Trophoblast cell (in vitro differentiated cells and primary cell): ENCODE measurements around the gene NR6A1.

Experiments
- DNase-seq, 2 donors: peaks; one replicate each; pipeline ENCODE4 v3.0.0-alpha.2; 2016
- H2AFZ ChIP-seq: 2 replicates; pipeline ENCODE4 v1.6.1; 2013; ENCODE audit warnings: low read length, moderate library complexity, mild to moderate bottlenecking; ENCODE audit not compliant: insufficient read depth, poor library complexity
- H2AK5ac ChIP-seq: 2 replicates; pipeline ENCODE4 v1.6.1; 2013; ENCODE audit warnings: mild to moderate bottlenecking, low read length
- H2BK120ac ChIP-seq: 2 replicates; pipeline ENCODE4 v1.6.1; 2013; ENCODE audit warnings: low read length, mild to moderate bottlenecking, moderate library complexity; ENCODE audit not compliant: insufficient read depth, poor library complexity
- H2BK12ac ChIP-seq: 2 replicates; pipeline ENCODE4 v1.6.1; 2013; ENCODE audit warnings: mild to moderate bottlenecking, low read length, moderate library complexity
- H2BK5ac ChIP-seq: 2 replicates; pipeline ENCODE4 v1.6.1; 2013; ENCODE audit warnings: low read length, low read depth, moderate library complexity, mild to moderate bottlenecking; ENCODE audit not compliant: poor library complexity
- H3K14ac ChIP-seq: 2 replicates; pipeline ENCODE4 v1.6.1; 2013; ENCODE audit warnings: mild to moderate bottlenecking, low read length
- H3K18ac ChIP-seq: 2 replicates; pipeline ENCODE4 v1.6.1; 2013; ENCODE audit warnings: mild to moderate bottlenecking, low read length
- H3K23ac ChIP-seq: 2 replicates; pipeline ENCODE4 v1.6.1; 2013; ENCODE audit warnings: low read length
- H3K27ac ChIP-seq: 2 replicates; pipeline ENCODE4 v1.5.1; 2013; ENCODE audit warnings: low read depth, mild to moderate bottlenecking, inconsistent platforms, low read length, moderate library complexity
- H3K27me3 ChIP-seq: 2 replicates; pipeline ENCODE4 v1.6.1; 2013; ENCODE audit warnings: inconsistent platforms, mild to moderate bottlenecking, low read length, moderate library complexity; ENCODE audit not compliant: insufficient read depth
- H3K36me3 ChIP-seq, 2 experiments: 1 replicate in 1 of 2; 2 replicates in 1 of 2; pipeline ENCODE4 v1.6.1; 2013; ENCODE audit warnings: low read length in 2 of 2, mild to moderate bottlenecking in 2 of 2, moderate library complexity in 1 of 2; ENCODE audit not compliant: insufficient read depth in 2 of 2, control insufficient read depth in 1 of 2
- H3K4ac ChIP-seq: 2 replicates; pipeline ENCODE4 v1.6.1; 2013; ENCODE audit warnings: low read depth, mild to moderate bottlenecking, low read length, moderate library complexity
- H3K4me1 ChIP-seq, 2 experiments: 1 replicate in 1 of 2; 2 replicates in 1 of 2; pipeline ENCODE4 v1.6.1; 2013; ENCODE audit warnings: low read length in 2 of 2, mild to moderate bottlenecking in 2 of 2, moderate library complexity in 1 of 2; ENCODE audit not compliant: insufficient read depth in 2 of 2, control insufficient read depth in 1 of 2
- H3K4me2 ChIP-seq: 2 replicates; pipeline ENCODE4 v1.6.1; 2013; ENCODE audit warnings: inconsistent platforms, mild to moderate bottlenecking, low read length, moderate library complexity
- H3K4me3 ChIP-seq: 2 replicates; pipeline ENCODE4 v1.5.1; 2013; ENCODE audit warnings: mild to moderate bottlenecking, low read depth, low read length, inconsistent platforms
- H3K79me1 ChIP-seq: one replicate; pipeline ENCODE4 v1.6.1; 2013; ENCODE audit warnings: low read length
- H3K79me2 ChIP-seq: 2 replicates; pipeline ENCODE4 v1.6.1; 2013; ENCODE audit warnings: low read length, mild to moderate bottlenecking; ENCODE audit not compliant: control insufficient read depth, insufficient read depth, poor library complexity
- H3K9ac ChIP-seq: 2 replicates; pipeline ENCODE4 v1.6.1; 2013; ENCODE audit warnings: mild to moderate bottlenecking, low read length
- H3K9me3 ChIP-seq: 2 replicates; pipeline ENCODE4 v1.6.1; 2013; ENCODE audit warnings: low read depth, mild to moderate bottlenecking, control low read depth, inconsistent platforms, low read length; ENCODE audit not compliant: insufficient read depth
- H4K12ac ChIP-seq: 2 replicates; pipeline ENCODE4 v1.6.1; 2013; ENCODE audit warnings: low read depth, mild to moderate bottlenecking, low read length, moderate library complexity
- H4K8ac ChIP-seq: 2 replicates; pipeline ENCODE4 v1.6.1; 2013; ENCODE audit warnings: low read depth, mild to moderate bottlenecking, low read length, moderate library complexity
- H4K91ac ChIP-seq: one replicate; pipeline ENCODE4 v1.6.1; 2013; ENCODE audit warnings: low read depth, mild to moderate bottlenecking, low read length, moderate library complexity
- WGBS: extraction: QIAGEN DNeasy Blood & Tissue Kit; methylation state at CpG from one replicate; pipeline ENCODE4 v1.1.7; 2013; ENCODE audit warnings: missing lambda C conversion rate; ENCODE audit not compliant: insufficient read length, insufficient coverage; ENCODE audit errors: extremely low coverage; 5-methylcytosine and 5-hydroxymethylcytosine counted together

The NR6A1 gene

DNA sequence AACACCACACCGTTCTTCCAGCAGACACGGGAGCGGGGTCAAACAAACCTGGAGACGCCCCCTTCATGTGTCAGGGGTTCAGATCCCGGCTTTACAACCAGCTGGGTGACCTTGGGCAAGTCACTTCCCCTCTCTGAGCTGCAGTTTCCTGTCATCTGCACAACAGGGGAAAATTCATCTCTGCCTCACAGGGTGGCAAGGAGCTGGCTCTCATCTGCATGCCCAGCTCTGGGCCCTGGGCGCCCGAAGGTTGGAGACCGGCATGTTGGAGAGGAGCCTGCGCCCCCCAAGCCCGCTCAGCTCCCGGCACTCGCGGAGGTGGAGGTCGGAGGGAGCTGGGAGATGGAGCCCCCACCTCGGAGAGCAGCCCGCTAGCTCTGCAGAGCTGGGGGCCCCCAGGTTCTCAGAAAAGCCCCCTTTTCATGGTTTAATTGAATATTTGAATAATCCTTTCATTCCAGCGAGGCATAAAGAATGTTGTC, 284.3 kb downstream of the NR6A1 start:
- no peak overlapping the region for H3K27ac ChIP-seq
- no peaks in the 10 kb centered on the region for H3K79me1 ChIP-seq
- H2AK5ac ChIP-seq = no peak overlapping the region
- H3K27me3 ChIP-seq = peaks cover 6% of the 10 kb centered on the region
- H3K36me3 ChIP-seq = no peaks in the 10 kb centered on the region
- no peak overlapping the region for H3K18ac ChIP-seq
- H3K79me2 ChIP-seq = no peaks in the 10 kb centered on the region
- H4K91ac ChIP-seq = no peak overlapping the region
- no CpG with 5 or more reads among the region's 17 CpGs for WGBS
- no peak overlapping the region for H2BK120ac ChIP-seq
- H4K12ac ChIP-seq = no peak overlapping the region
- H3K14ac ChIP-seq = no peak overlapping the region
- H3K9me3 ChIP-seq = peaks cover 6% of the 10 kb centered on the region
- no peak overlapping the region for H4K8ac ChIP-seq
- H3K4me1 ChIP-seq = no peaks in the 10 kb centered on the region
- no peak overlapping the region for H2BK5ac ChIP-seq
- H3K9ac ChIP-seq = no peak overlapping the region
- no peak overlapping the region for H2BK12ac ChIP-seq
- no peak overlapping the region for H3K4me3 ChIP-seq
- no peak for DNase-seq
- H3K23ac ChIP-seq = no peak overlapping the region
- H2AFZ ChIP-seq = no peak overlapping the region
- H3K4ac ChIP-seq = no peak overlapping the region
- H3K4me2 ChIP-seq = no peak overlapping the region

DNA sequence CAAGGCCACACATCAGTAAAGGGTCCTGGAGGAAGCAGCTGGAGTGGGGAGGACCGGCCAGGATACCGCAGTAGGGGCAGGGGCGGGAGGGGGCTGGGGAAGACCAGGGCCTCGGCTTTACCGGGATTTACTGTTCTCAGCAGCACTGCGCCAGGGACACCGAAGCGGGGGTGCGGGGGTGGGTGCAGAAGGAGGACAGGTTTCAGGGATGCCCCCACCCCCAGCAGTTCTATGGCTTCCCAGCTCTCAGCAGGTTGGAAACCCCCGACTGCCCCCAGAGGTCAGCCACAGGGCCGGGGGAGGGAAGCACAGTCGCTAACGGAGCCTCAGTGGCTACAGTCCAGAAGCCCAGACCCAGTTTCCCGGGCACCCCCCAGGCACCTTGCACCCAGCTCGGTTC, 285.2 kb downstream of the NR6A1 start:
- no peaks in the 10 kb centered on the region for H3K4me1 ChIP-seq
- no peak overlapping the region for H3K18ac ChIP-seq
- H3K23ac ChIP-seq = no peak overlapping the region
- H2AK5ac ChIP-seq = no peak overlapping the region
- peaks cover 6% of the 10 kb centered on the region for H3K27me3 ChIP-seq
- H4K91ac ChIP-seq = no peak overlapping the region
- no peak overlapping the region for H3K4me3 ChIP-seq
- WGBS = no CpG with 5 or more reads among the region's 15 CpGs
- no peak overlapping the region for H4K12ac ChIP-seq
- DNase-seq = no peak
- H3K4me2 ChIP-seq = no peak overlapping the region
- H2AFZ ChIP-seq = no peak overlapping the region
- peaks cover 6% of the 10 kb centered on the region for H3K9me3 ChIP-seq
- no peaks in the 10 kb centered on the region for H3K36me3 ChIP-seq
- H3K79me1 ChIP-seq = no peaks in the 10 kb centered on the region
- H3K79me2 ChIP-seq = no peaks in the 10 kb centered on the region
- H4K8ac ChIP-seq = no peak overlapping the region
- H2BK5ac ChIP-seq = no peak overlapping the region
- H3K9ac ChIP-seq = no peak overlapping the region
- H2BK120ac ChIP-seq = no peak overlapping the region
- H3K27ac ChIP-seq = no peak overlapping the region
- no peak overlapping the region for H3K4ac ChIP-seq
- H2BK12ac ChIP-seq = no peak overlapping the region
- H3K14ac ChIP-seq = no peak overlapping the region

- no peak overlapping the region for H3K18ac ChIP-seq
- H3K79me1 ChIP-seq = no peaks in the 10 kb centered on the region
- H2BK5ac ChIP-seq = no peak overlapping the region
- H3K9ac ChIP-seq = no peak overlapping the region
- no peak overlapping the region for H4K91ac ChIP-seq
- no CpG with 5 or more reads among the region's 13 CpGs for WGBS
- H3K4ac ChIP-seq = no peak overlapping the region
- H3K4me2 ChIP-seq = no peak overlapping the region
- H3K79me2 ChIP-seq = no peaks in the 10 kb centered on the region
- H3K4me1 ChIP-seq = no peaks in the 10 kb centered on the region
- no peak overlapping the region for H4K12ac ChIP-seq
- H2BK12ac ChIP-seq = no peak overlapping the region
- no peak overlapping the region for H3K27ac ChIP-seq
- no peak overlapping the region for H2AFZ ChIP-seq
- no peaks in the 10 kb centered on the region for H3K36me3 ChIP-seq
- H3K14ac ChIP-seq = no peak overlapping the region
- peaks cover 5% of the 10 kb centered on the region for H3K9me3 ChIP-seq
- H3K4me3 ChIP-seq = no peak overlapping the region
- no peak overlapping the region for H3K23ac ChIP-seq
- no peak overlapping the region for H4K8ac ChIP-seq
- no peak overlapping the region for H2AK5ac ChIP-seq
- no peak for DNase-seq
- peaks cover 6% of the 10 kb centered on the region for H3K27me3 ChIP-seq
- no peak overlapping the region for H2BK120ac ChIP-seq
Observed at GRCh38 chr9:124485201-124485600, 285.9 kb downstream of the NR6A1 start.

GRCh38 chr9:124483481-124483880, 287.6 kb downstream of the NR6A1 start:
- peaks cover 0 to 1% of the 10 kb centered on the region in 2 experiments for H3K4me1 ChIP-seq

More at GRCh38 chr9:124483481-124483880, 287.6 kb downstream of the NR6A1 start:
- no peak overlapping the region for H3K27ac ChIP-seq
- no peak overlapping the region for H3K14ac ChIP-seq
- H3K18ac ChIP-seq = no peak overlapping the region
- H2BK5ac ChIP-seq = no peak overlapping the region
- H2AK5ac ChIP-seq = no peak overlapping the region
- H2BK120ac ChIP-seq = no peak overlapping the region
- no peak overlapping the region for H3K4me2 ChIP-seq
- no peak overlapping the region for H2BK12ac ChIP-seq
- no peaks in the 10 kb centered on the region for H3K79me1 ChIP-seq
- no peak overlapping the region for H3K4ac ChIP-seq
- no peak overlapping the region for H2AFZ ChIP-seq
- no peaks in the 10 kb centered on the region for H3K36me3 ChIP-seq
- no CpG with 5 or more reads among the region's 9 CpGs for whole genome bisulfite sequencing
- DNase-seq = no peak
- peaks cover 6% of the 10 kb centered on the region for H3K27me3 ChIP-seq
- H3K23ac ChIP-seq = no peak overlapping the region
- H4K8ac ChIP-seq = no peak overlapping the region
- H4K12ac ChIP-seq = no peak overlapping the region
- no peaks in the 10 kb centered on the region for H3K79me2 ChIP-seq
- peaks cover 6% of the 10 kb centered on the region for H3K9me3 ChIP-seq
- no peak overlapping the region for H4K91ac ChIP-seq
- no peak overlapping the region for H3K4me3 ChIP-seq
- H3K9ac ChIP-seq = no peak overlapping the region
